Measurements from ENCODE around the gene PIAS3. TPM values are rescaled to one million over a fixed set of nuclear protein-coding genes. Genes with fewer than 3 reads are reported as not detected.
A peak's percentile ranks its signal among the peaks of the same experiment; 100 is the strongest.

The PIAS3 gene
- total RNA-seq: 1 to 10 TPM; 1.7 to 3.4 TPM
- polyA plus RNA-seq: 1 to 10 TPM; 4.5 to 6.3 TPM

DNA sequence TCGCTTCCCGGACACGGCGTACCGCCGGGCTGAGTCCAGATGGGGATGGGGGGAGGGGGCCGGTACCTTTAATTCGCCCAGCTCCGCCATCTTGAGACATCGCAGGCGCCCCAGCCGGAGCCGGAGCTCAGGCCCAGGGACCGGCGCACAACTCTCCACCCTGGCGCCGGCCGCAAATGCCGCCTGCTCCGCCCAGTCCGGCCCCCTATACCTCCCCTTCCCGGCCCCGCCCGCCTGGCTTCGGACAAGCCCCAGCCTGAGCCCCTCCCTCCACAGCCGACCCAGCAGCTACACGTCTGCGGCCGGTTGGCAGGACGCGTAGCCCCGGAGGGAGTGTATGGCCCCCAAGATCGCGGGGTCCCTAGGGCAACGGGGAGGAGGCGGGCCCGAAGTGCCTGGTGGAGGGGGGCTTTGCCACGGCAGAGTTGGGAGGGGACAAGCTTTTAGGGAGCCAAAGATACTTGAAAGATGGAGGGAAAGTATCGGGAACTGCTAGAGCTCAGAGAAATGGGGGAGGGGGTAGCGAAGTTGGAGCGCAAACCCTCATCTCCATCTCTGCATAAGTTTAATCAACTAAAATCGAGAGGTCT lies at the start of gene PIAS3:
PIAS3 (minus strand) TSS at position 181 of the 590 bp plus-strand sequence; CDS start at position 90, 91 bp downstream.
- Histone ChIP-seq H3K9me3 (ENCODE audit: control insufficient read depth in 4 of 4, low read length in 3 of 4) (no peaks in the 10 kb centered on the region), H3K4me3 (ENCODE audit: low read depth in 1 of 3, low read length in 3 of 3) (peak within 1 kb of the TSS; percentile 68 to 94 (median 83)), H3K36me3 (ENCODE audit: control insufficient read depth in 4 of 4, insufficient read depth in 3 of 4, low read depth in 1 of 4, low read length in 3 of 4) (peaks cover 0 to 20% (median 13%) of the 10 kb centered on the region in 4 donors), H3K27me3 (ENCODE audit: control insufficient read depth in 4 of 4, insufficient read depth in 4 of 4, low read length in 3 of 4) (no peaks in the 10 kb centered on the region), H3K27ac (ENCODE audit: low read depth in 1 of 2, low read length in 2 of 2) (peak within 1 kb of the TSS; percentile 73 to 86), H3K9ac (ENCODE audit: low read depth in 1 of 2, low read length in 2 of 2) (peak within 1 kb of the TSS; percentile 49 to 79), H3K4me1 (ENCODE audit: control insufficient read depth in 4 of 4, insufficient read depth in 4 of 4, low read length in 3 of 4) (peaks cover 5 to 14% (median 11%) of the 10 kb centered on the region in 4 donors)
- DNase-seq (ENCODE audit: low spot score): peak; percentile 89
- WGBS: under 1% methylated on average over 42 of the region's 42 CpGs
- TF ChIP-seq JUND (IDR thresholded peaks at IDR 0.05) (peak in 1 of 2 donors; percentile 11), RAD21 (IDR thresholded peaks at IDR 0.05) (peak in 1 of 2 donors; percentile 8), HNF4A (conservative IDR thresholded peaks at IDR 0.05) (no peak), YY1 (IDR thresholded peaks at IDR 0.05) (peak; percentile 97), ATF3 (IDR thresholded peaks at IDR 0.05) (no peak), REST (IDR thresholded peaks at IDR 0.05) (peak; percentile 25), RXRA (IDR thresholded peaks at IDR 0.05) (peak in 1 of 2 donors; percentile 15), SP1 (IDR thresholded peaks at IDR 0.05) (peak; percentile 58)

GRCh38 chr1:145908653-145909052 lies 49.8 kb upstream of the PIAS3 start:
- TF ChIP-seq, protein P1, sequence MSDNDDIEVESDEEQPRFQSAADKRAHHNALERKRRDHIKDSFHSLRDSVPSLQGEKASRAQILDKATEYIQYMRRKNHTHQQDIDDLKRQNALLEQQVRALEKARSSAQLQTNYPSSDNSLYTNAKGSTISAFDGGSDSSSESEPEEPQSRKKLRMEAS (IDR thresholded peaks at IDR 0.05): no peak
- TF ChIP-seq GABPA (IDR thresholded peaks at IDR 0.05 in 1 of 2, conservative IDR thresholded peaks at IDR 0.05 in 1 of 2) (no peak), YY1 (IDR thresholded peaks at IDR 0.05) (no peak), FOXA1 (IDR thresholded peaks at IDR 0.05) (no peak), HNF4G (IDR thresholded peaks at IDR 0.05) (no peak), EGR1 (IDR thresholded peaks at IDR 0.05; ENCODE audit: low read depth in 2 of 2) (no peak), HNF4A (conservative IDR thresholded peaks at IDR 0.05) (no peak), JUND (IDR thresholded peaks at IDR 0.05) (no peak), RXRA (IDR thresholded peaks at IDR 0.05) (no peak), TAF1 (conservative IDR thresholded peaks at IDR 0.05) (no peak), FOXA2 (IDR thresholded peaks at IDR 0.05) (no peak), CTCF (IDR thresholded peaks at IDR 0.05; ENCODE audit: low read depth, low read length, missing input control) (no peak), NR2F2 (IDR thresholded peaks at IDR 0.05) (no peak), REST (IDR thresholded peaks at IDR 0.05) (no peak), SP1 (IDR thresholded peaks at IDR 0.05) (no peak), ATF3 (IDR thresholded peaks at IDR 0.05) (no peak), RAD21 (IDR thresholded peaks at IDR 0.05) (no peak)
- TF ChIP-seq, protein P2, sequence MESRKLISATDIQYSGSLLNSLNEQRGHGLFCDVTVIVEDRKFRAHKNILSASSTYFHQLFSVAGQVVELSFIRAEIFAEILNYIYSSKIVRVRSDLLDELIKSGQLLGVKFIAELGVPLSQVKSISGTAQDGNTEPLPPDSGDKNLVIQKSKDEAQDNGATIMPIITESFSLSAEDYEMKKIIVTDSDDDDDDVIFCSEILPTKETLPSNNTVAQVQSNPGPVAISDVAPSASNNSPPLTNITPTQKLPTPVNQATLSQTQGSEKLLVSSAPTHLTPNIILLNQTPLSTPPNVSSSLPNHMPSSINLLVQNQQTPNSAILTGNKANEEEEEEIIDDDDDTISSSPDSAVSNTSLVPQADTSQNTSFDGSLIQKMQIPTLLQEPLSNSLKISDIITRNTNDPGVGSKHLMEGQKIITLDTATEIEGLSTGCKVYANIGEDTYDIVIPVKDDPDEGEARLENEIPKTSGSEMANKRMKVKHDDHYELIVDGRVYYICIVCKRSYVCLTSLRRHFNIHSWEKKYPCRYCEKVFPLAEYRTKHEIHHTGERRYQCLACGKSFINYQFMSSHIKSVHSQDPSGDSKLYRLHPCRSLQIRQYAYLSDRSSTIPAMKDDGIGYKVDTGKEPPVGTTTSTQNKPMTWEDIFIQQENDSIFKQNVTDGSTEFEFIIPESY (IDR thresholded peaks at IDR 0.05): no peak

More at GRCh38 chr1:145908653-145909052, 49.8 kb upstream of the PIAS3 start:
- H3K36me3 ChIP-seq (ENCODE audit: control insufficient read depth in 4 of 4, insufficient read depth in 3 of 4, low read depth in 1 of 4, low read length in 3 of 4): peaks cover 4 to 13% (median 10%) of the 10 kb centered on the region in 4 donors
- no peak overlapping the region for H3K9ac ChIP-seq (ENCODE audit: low read depth in 1 of 2, low read length in 2 of 2)
- no peak overlapping the region for H3K4me3 ChIP-seq (ENCODE audit: low read depth in 1 of 3, low read length in 3 of 3)
- no peaks in the 10 kb centered on the region for H3K27me3 ChIP-seq (ENCODE audit: control insufficient read depth in 4 of 4, insufficient read depth in 4 of 4, low read length in 3 of 4)
- WGBS: 81% methylated on average over 1 of the region's 1 CpG
- H3K4me1 ChIP-seq (ENCODE audit: control insufficient read depth in 4 of 4, insufficient read depth in 4 of 4, low read length in 3 of 4): no peaks in the 10 kb centered on the region
- H3K27ac ChIP-seq (ENCODE audit: low read depth in 1 of 2, low read length in 2 of 2): no peak overlapping the region
- H3K9me3 ChIP-seq (ENCODE audit: control insufficient read depth in 4 of 4, low read length in 3 of 4): no peaks in the 10 kb centered on the region
- DNase-seq (ENCODE audit: low spot score): no peak
